Right lobe of liver (tissue), 4 donors: ENCODE results near the gene OR51D1.

Source experiments
- CTCF ChIP-seq, 4 donors: fragments of 200-600 bp in 3 of 4; fragments of 450-650 bp in 1 of 4; IDR thresholded peaks; one replicate each; pipeline versions ENCODE4 v1.5.1 to v1.8.0; 2016 to 2022; ENCODE audit warnings: antibody characterized with exemption in 4 of 4, mild to moderate bottlenecking in 2 of 4
- POLR2A ChIP-seq: fragments of 450-650 bp; IDR thresholded peaks from one replicate; pipeline ENCODE4 v1.6.1; 2017; ENCODE audit warnings: antibody characterized with exemption, mild to moderate bottlenecking
- donor health status: DM: no; HTN: no; CAD: no.
- donor health status: DM: no; HTN: no; CAD: no.
- donor health status: DM: no; HTN: yes; CAD: no.

GRCh38 chr11:4684631-4685285 lies 47.5 kb downstream of the OR51D1 start:
- no peak for TF ChIP-seq CTCF (IDR thresholded peaks at IDR 0.05)
- no peak for TF ChIP-seq POLR2A
